ENCODE data around the gene DDX19B.
"Not testable (repeated sequence)": the region's sequence is repeated elsewhere in the genome, so short reads cannot be mapped to it uniquely, and the experiment has no call there.

DDX19B gene

GRCh38 chr16:70287304-70287971, 11.5 kb upstream of the DDX19B start:
- DNase-seq: not testable (repeated sequence)

GRCh38 chr16:70289229-70290094, 9.5 kb upstream of the DDX19B start, which contains the start of gene AARS1:
Gene AARS1, minus strand, starts transcription at chr16:70289506. Its CDS starts 6,743 bp downstream, at chr16:70282763.
- peak; percentile 98 to 99 for DNase-seq

GRCh38 chr16:70290949-70291519, 8.0 kb upstream of the DDX19B start:
- DNase-seq: no peak

GRCh38 chr16:70292148-70292547, 6.8 kb upstream of the DDX19B start:
- not testable (repeated sequence) for DNase-seq

- DNase-seq: no peak
Measured at GRCh38 chr16:70294385-70295025, 4.5 kb upstream of the DDX19B start.

- DNase-seq: no peak
Measured at GRCh38 chr16:70295634-70296033, 3.4 kb upstream of the DDX19B start.

GRCh38 chr16:70301121-70301520, 2.1 kb downstream of the DDX19B start:
- DNase-seq: no peak

GRCh38 chr16:70302745-70303144, 3.8 kb downstream of the DDX19B start:
- DNase-seq: no peak

- DNase-seq: no peak
Measured at GRCh38 chr16:70304892-70305448, 6.0 kb downstream of the DDX19B start.

GRCh38 chr16:70306880-70307279, 7.9 kb downstream of the DDX19B start:
- no peak for DNase-seq

- not testable (repeated sequence) for DNase-seq
Measured at GRCh38 chr16:70307726-70308125, 8.7 kb downstream of the DDX19B start.

GRCh38 chr16:70320121-70320520, 21.1 kb downstream of the DDX19B start:
- DNase-seq: no peak

- no peak for DNase-seq
Measured at GRCh38 chr16:70324998-70325747, 26.2 kb downstream of the DDX19B start.

- no peak for DNase-seq
Measured at GRCh38 chr16:70331091-70331490, 32.1 kb downstream of the DDX19B start.

GRCh38 chr16:70331588-70332358, 32.8 kb downstream of the DDX19B start:
- DNase-seq: no peak

- DNase-seq: not testable (repeated sequence)
Measured at GRCh38 chr16:70332728-70333127, 33.7 kb downstream of the DDX19B start.

- no peak for DNase-seq
Measured at GRCh38 chr16:70337814-70338213, 38.8 kb downstream of the DDX19B start.

- DNase-seq: no peak
Measured at GRCh38 chr16:70341600-70341999, 42.6 kb downstream of the DDX19B start.

GRCh38 chr16:70342016-70342415, 43.0 kb downstream of the DDX19B start:
- DNase-seq: no peak

- DNase-seq: no peak
Measured at GRCh38 chr16:70345840-70346239, 46.9 kb downstream of the DDX19B start.

GRCh38 chr16:70348991-70349390, 50.0 kb downstream of the DDX19B start:
- no peak for DNase-seq
